GM19238 (cell line): ENCODE data around the gene OCSTAMP.
A peak's percentile ranks its signal among the peaks of the same experiment; 100 is the strongest.

Source experiments
- DNase-seq: peaks from one replicate; pipeline ENCODE4 v3.0.0; 2011; ENCODE audit warnings: low spot score; ENCODE audit not compliant: insufficient read length

OCSTAMP gene

GRCh38 chr20:46519471-46520068, 30.9 kb downstream of the OCSTAMP start:
- DNase-seq = no peak

GRCh38 chr20:46512943-46513844, 37.3 kb downstream of the OCSTAMP start, which contains the start of gene ZNF334:
Gene ZNF334 (minus strand): TSS chr20:46513559. CDS start chr20:46512102, 1,457 bp downstream.
- DNase-seq = peak; percentile 56

DNA sequence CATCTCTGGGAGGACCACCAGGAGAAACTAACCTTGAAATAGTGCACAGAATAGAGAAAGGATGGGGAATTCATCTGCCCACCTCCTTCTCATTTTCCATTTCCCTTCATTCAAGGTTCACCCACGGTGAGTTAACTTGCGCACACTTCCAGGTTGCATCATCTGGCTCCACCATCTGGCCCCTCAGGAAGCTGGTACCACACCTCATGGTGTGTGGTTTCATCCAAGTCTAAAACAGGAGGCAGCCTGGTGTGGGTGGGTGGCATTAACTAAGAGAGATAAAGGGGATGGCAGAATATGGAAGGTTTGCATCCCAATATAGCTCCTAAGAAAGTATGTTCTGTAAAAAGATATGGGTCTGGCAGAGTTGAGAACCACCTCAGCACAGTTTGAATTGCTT, 40.9 kb downstream of the OCSTAMP start:
- no peak for DNase-seq

DNA sequence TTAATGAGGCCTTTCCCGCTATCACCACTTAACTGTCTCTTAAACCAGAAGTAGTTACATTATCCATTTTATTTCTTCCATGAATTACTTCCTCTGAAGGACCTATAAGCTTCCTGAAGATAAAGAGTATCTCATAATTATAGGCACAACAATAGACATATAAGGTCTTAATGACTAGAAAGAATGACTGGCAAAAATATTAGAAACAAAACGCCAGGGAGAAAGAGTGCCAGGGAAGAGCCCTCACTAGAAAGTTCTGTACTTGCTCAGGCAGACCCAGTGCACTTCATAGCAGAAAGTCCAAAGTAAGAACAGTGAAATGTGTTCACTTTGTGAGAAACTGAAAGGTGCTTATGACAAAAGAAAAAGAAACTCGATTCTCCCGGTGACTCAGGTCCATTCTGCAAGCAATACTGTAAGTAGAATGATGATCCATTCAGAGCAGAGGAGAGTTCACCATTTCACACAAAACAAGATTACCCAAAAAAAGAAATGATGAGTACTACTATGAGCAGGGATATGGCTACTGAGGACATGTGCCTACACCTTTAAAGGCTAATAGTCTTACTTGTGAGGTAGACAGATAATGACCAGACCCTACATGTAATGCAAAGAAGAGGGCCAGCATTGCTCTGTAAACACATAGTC, 42.6 kb downstream of the OCSTAMP start:
- DNase-seq = no peak

DNA sequence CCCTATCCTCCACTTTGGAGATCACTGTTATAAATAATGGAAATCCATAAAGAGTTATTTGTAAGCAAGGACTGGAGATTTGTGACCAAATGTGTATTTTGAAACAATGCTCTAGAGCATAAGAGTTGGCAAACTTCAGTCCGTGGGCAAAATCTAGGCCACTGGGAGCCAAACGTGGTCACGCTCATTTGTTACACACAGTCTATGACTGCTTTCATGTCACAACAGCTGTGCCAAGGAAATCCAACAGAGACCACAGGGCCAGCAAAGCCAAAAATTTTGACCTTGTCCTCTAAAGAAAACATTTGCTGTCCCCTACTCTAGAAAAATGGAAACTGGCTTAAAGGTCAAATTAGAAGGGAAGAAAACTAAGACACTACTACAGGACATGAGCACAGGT, 44.9 kb downstream of the OCSTAMP start:
- no peak for DNase-seq

GRCh38 chr20:46501961-46502360, 48.5 kb downstream of the OCSTAMP start:
- no peak for DNase-seq

DNA sequence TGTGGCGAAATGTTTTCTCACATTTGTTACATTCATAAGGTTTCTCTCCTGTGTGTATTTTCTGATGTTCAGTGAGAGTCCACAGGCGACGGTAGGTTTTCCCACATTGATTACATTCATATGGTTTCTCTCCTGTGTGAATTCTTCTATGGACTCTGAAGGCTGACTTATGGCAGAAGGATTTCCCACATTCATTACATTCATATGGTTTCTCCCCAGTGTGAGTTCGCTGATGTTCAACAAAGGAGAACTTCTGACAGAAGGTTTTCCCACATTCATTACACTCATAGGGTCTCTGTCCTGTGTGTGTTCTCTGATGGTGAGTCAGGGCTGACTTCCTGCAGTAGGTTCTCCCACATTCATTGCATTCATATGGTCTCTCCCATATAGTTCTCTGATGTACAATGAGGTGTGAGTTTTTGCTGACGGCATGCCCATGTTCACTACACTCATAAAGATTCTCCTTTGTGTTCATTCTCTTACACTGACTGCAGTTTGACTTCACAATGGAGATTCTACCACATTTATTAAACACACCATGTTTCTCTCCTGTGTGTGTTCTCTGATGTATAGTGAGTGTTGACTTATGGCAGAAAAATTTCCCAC, 49.0 kb downstream of the OCSTAMP start:
- DNase-seq = no peak

DNA sequence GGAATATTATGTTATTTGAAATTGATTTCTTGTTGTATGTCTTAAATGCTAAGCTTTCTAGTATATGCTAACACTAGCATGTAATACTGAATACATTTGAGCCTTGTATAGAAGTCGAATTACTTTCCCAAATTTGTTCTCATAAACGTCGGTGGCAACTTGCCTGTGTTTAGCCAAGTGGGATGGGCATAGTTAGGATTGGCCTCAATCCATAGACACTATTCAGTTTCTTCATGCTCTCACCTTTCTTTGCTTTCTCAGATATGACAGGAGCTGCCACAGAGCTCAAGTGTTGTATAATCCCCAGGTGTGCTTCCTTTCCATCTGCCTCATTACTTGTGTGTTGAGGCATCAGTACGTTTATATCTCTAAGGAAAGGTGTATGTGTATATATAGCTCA, 56.4 kb downstream of the OCSTAMP start:
- no peak for DNase-seq

DNA sequence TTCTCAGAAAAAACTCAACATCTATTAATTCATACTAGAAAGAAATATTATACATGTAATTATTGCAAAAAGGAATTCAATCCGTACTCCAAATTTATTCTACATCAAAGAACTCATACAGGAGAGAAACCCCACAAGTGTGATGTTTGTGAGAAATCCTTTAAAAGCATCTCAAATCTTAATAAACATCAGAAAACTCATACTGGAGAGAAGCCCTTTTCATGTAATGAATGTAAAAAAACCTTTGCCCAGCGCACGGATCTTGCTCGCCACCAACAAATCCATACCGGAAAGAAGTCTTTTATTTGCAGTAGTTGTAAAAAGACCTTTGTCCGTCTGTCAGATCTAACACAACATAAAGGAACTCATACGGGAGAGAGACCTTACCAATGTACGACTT, 59.1 kb downstream of the OCSTAMP start:
- no peak for DNase-seq
